ENCODE results near the gene UQCRC1. TPM values are rescaled to one million over a fixed set of nuclear protein-coding genes. Genes with fewer than 3 reads are reported as not detected.

Gene UQCRC1
- total and polyA plus RNA-seq, 2 of the 8 experiments (the other 6 are each of a cell fraction or from before 2014, with no cell fraction given): 310 to 720 TPM

GRCh38 chr3:48592519-48593087 lies 16.8 kb downstream of the UQCRC1 start:
- TF ChIP-seq RAD21 (IDR thresholded peaks at IDR 0.05 in 1 of 2, conservative IDR thresholded peaks at IDR 0.05 in 1 of 2; ENCODE audit: low read depth in 2 of 2, low read length in 2 of 2) (no peak), CHD2 (IDR thresholded peaks at IDR 0.05; ENCODE audit: low read length) (no peak), NRF1 (IDR thresholded peaks at IDR 0.05; ENCODE audit: low read depth, low read length) (no peak), CEBPB (IDR thresholded peaks at IDR 0.05; ENCODE audit: low read depth, low read length) (no peak), NANOG (IDR thresholded peaks at IDR 0.05; ENCODE audit: insufficient read depth, low read depth, low read length, poor library complexity, severe bottlenecking) (no peak), HDAC6 (IDR thresholded peaks at IDR 0.05; ENCODE audit: low read depth, low read length) (no peak), SIRT6 (IDR thresholded peaks at IDR 0.05; ENCODE audit: low read length) (no peak), RXRA (IDR thresholded peaks at IDR 0.05; ENCODE audit: insufficient read depth, low read depth, low read length) (no peak), SIX5 (IDR thresholded peaks at IDR 0.05; ENCODE audit: low read depth, low read length) (no peak)
- TF ChIP-seq, protein P1, sequence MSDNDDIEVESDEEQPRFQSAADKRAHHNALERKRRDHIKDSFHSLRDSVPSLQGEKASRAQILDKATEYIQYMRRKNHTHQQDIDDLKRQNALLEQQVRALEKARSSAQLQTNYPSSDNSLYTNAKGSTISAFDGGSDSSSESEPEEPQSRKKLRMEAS (IDR thresholded peaks at IDR 0.05): no peak
- Histone ChIP-seq H2BK12ac (ENCODE audit: low read depth, low read length) (no peak overlapping the region), H3K4me3 (ENCODE audit: extremely low read depth in 1 of 4, insufficient read depth in 2 of 4, low read depth in 3 of 4, low read length in 4 of 4) (no peak overlapping the region), H3K79me2 (ENCODE audit: control insufficient read depth in 1 of 2, insufficient read depth in 2 of 2, low read length in 2 of 2) (no peaks in the 10 kb centered on the region), H3K14ac (ENCODE audit: insufficient read length) (no peak overlapping the region), H2AK5ac (ENCODE audit: low read depth, low read length) (no peak overlapping the region), H3K9me3 (ENCODE audit: insufficient read depth in 2 of 2, low read depth in 1 of 2, low read length in 1 of 2) (no peaks in the 10 kb centered on the region), H2AFZ (ENCODE audit: low read length) (no peak overlapping the region), H4K20me1 (replicated peaks in 1 of 2; ENCODE audit: control insufficient read depth in 1 of 2, insufficient read depth in 2 of 2, low read length in 2 of 2) (peaks cover 0 to 11% of the 10 kb centered on the region in 2 experiments), H3K79me1 (ENCODE audit: low read depth, low read length) (no peaks in the 10 kb centered on the region), H2BK120ac (replicated peaks; ENCODE audit: low read depth, low read length) (no peak overlapping the region), H3K56ac (replicated peaks; ENCODE audit: insufficient read length, low read depth, low read length) (no peak overlapping the region), H4K91ac (replicated peaks; ENCODE audit: insufficient read length, low read length) (no peak overlapping the region), H3K4me1 (replicated peaks in 1 of 4; ENCODE audit: control insufficient read depth in 3 of 4, insufficient read depth in 4 of 4, low read length in 3 of 4) (peaks cover 3 to 23% (median 15%) of the 10 kb centered on the region in 4 experiments; a peak in 6 of 7 replicates), H2BK5ac (ENCODE audit: low read depth, low read length) (no peak overlapping the region), H3K18ac (ENCODE audit: extremely low read depth, low read length) (no peak overlapping the region), H3K9ac (replicated peaks in 1 of 4; ENCODE audit: extremely low read depth in 1 of 4, low read depth in 3 of 4, low read length in 3 of 4) (no peak overlapping the region; a peak in 1 of 7 replicates), H3K36me3 (ENCODE audit: control insufficient read depth in 2 of 4, insufficient read depth in 4 of 4, low read length in 3 of 4) (no peaks in the 10 kb centered on the region), H3K4me2 (ENCODE audit: insufficient read depth in 1 of 2, low read depth in 2 of 2, low read length in 2 of 2) (no peak overlapping the region), H2BK15ac (ENCODE audit: low read length) (no peak overlapping the region), H4K5ac (ENCODE audit: insufficient read length, low read depth, low read length) (no peak overlapping the region), H3K27me3 (replicated peaks in 1 of 4; ENCODE audit: control insufficient read depth in 3 of 4, extremely low read depth in 1 of 4, insufficient read depth in 3 of 4, low read length in 3 of 4) (peaks cover 0 to 6% (median 0%) of the 10 kb centered on the region in 4 experiments; a peak in 4 of 7 replicates), H3K27ac (ENCODE audit: low read depth, low read length) (no peak overlapping the region), H2BK20ac (ENCODE audit: low read length) (no peak overlapping the region), H4K8ac (ENCODE audit: extremely low read depth, insufficient read depth, low read length) (no peak overlapping the region; the same call in 1 of the 2 replicates), H3K4ac (replicated peaks; ENCODE audit: insufficient read length, low read depth, low read length) (no peak overlapping the region), H3K23me2 (ENCODE audit: low read depth, low read length) (peaks cover 1% of the 10 kb centered on the region; the same call in 1 of the 2 replicates), H3K23ac (ENCODE audit: insufficient read length) (no peak overlapping the region)
- no peak for DNase-seq (ENCODE audit: low read depth in 1 of 2, low spot score in 2 of 2)
- WGBS, 2 experiments (ENCODE audit: extremely low coverage in 1 of 2, insufficient coverage in 1 of 2, insufficient read length in 1 of 2, insufficient replicate concordance in 2 of 2, low coverage in 1 of 2, low lambda C conversion rate in 2 of 2, missing lambda C conversion rate in 1 of 2): 94% methylated on average over 20 of the region's 21 CpGs; no CpG with 5 or more reads in 1 of the 2 experiments
- POLR2A ChIA-PET (ENCODE audit: partially characterized antibody): interaction anchor here (0.7 to 1.6 kb wide), 4 partner anchors 11 to 71 kb away, joined by 3 to 5 read pairs (median 3); partner anchors contain the start of gene SLC26A6
- no peak for FAIRE-seq
- CTCF ChIA-PET (ENCODE audit: partially characterized antibody): interaction anchor here (0.8 to 1.4 kb wide), 3 partner anchors 32 to 43 kb away, joined by 3 to 4 read pairs (median 4); partner anchors contain the start of gene SLC26A6

All from H1 (cell line).